RWPE2 (cell line): ENCODE results near the gene PBX3.
A peak's percentile ranks its signal among the peaks of the same experiment; 100 is the strongest.

Experiments used
- ATAC-seq: fragments of 200-7000 bp; cut with Tn5 transposase; 3 replicates; pipeline ENCODE4 v1.9.1; 2021; ENCODE audit warnings: low read depth
- DNase-seq: peaks from one replicate; pipeline ENCODE4 v3.0.0-alpha.2; 2020; ENCODE audit warnings: low spot score
- H3K27ac ChIP-seq: fragments of 450-650 bp; 2 replicates; pipeline ENCODE4 v1.5.1; 2017; ENCODE audit warnings: mild to moderate bottlenecking; ENCODE audit not compliant: poor library complexity, severe bottlenecking
- H3K27me3 ChIP-seq: fragments of 250-450 bp; sonication (Bioruptor Pico); 2 replicates; pipeline ENCODE4 v1.5.1; 2021; ENCODE audit warnings: mild to moderate bottlenecking, moderate library complexity; ENCODE audit not compliant: insufficient read depth, poor library complexity, severe bottlenecking
- H3K36me3 ChIP-seq: fragments of 250-450 bp; sonication (Bioruptor Pico); 2 replicates; pipeline ENCODE4 v1.5.1; 2020; ENCODE audit warnings: low read depth, mild to moderate bottlenecking, moderate library complexity
- H3K4me1 ChIP-seq: fragments of 250-450 bp; sonication (Bioruptor Pico); 2 replicates; pipeline ENCODE4 v1.5.1; 2021; ENCODE audit warnings: mild to moderate bottlenecking, moderate library complexity; ENCODE audit not compliant: insufficient read depth, poor library complexity, severe bottlenecking
- H3K4me3 ChIP-seq: fragments of 250-450 bp; sonication (Bioruptor Pico); 2 replicates; pipeline ENCODE4 v1.5.1; 2021; ENCODE audit warnings: mild to moderate bottlenecking, moderate library complexity; ENCODE audit not compliant: severe bottlenecking
- H3K9me3 ChIP-seq: fragments of 250-450 bp; sonication (Bioruptor Pico); 2 replicates; pipeline ENCODE4 v1.5.1; 2021; ENCODE audit warnings: mild to moderate bottlenecking, moderate library complexity; ENCODE audit not compliant: severe bottlenecking
- CTCF ChIP-seq: fragments of 450-650 bp; IDR thresholded peaks from one replicate; pipeline ENCODE4 v1.5.1; 2017; ENCODE audit warnings: mild to moderate bottlenecking, moderate library complexity; ENCODE audit not compliant: poor library complexity, severe bottlenecking

PBX3 gene

GRCh38 chr9:125932012-125932411, 184.8 kb downstream of the PBX3 start:
- H3K4me1 ChIP-seq = peaks cover 25% of the 10 kb centered on the region
- ATAC-seq (peak; percentile 96), DNase-seq (peak; percentile 88)
- no peaks in the 10 kb centered on the region for H3K9me3 ChIP-seq
- no peaks in the 10 kb centered on the region for H3K27me3 ChIP-seq
- no peak overlapping the region for H3K4me3 ChIP-seq
- TF ChIP-seq CTCF = no peak
- H3K27ac ChIP-seq = peak overlapping the region; percentile 68
- peaks cover 18% of the 10 kb centered on the region for H3K36me3 ChIP-seq

GRCh38 chr9:125932746-125933455, 185.7 kb downstream of the PBX3 start:
- DNase-seq = no peak
- H3K27ac ChIP-seq = peak overlapping the region; percentile 68
- TF ChIP-seq CTCF = no peak

GRCh38 chr9:125942125-125942524, 195.0 kb downstream of the PBX3 start:
- H3K27ac ChIP-seq = no peak overlapping the region
- TF ChIP-seq CTCF = no peak
- DNase-seq (no peak), ATAC-seq (no peak)
- peaks cover 16% of the 10 kb centered on the region for H3K36me3 ChIP-seq
- no peaks in the 10 kb centered on the region for H3K27me3 ChIP-seq
- peaks cover 2% of the 10 kb centered on the region for H3K9me3 ChIP-seq
- no peaks in the 10 kb centered on the region for H3K4me1 ChIP-seq
- no peak overlapping the region for H3K4me3 ChIP-seq

More at GRCh38 chr9:125932746-125933455, 185.7 kb downstream of the PBX3 start:
- Histone ChIP-seq H3K4me3 (no peak overlapping the region), H3K9me3 (no peaks in the 10 kb centered on the region), H3K27me3 (no peaks in the 10 kb centered on the region), H3K4me1 (peaks cover 25% of the 10 kb centered on the region), H3K36me3 (peaks cover 23% of the 10 kb centered on the region)
- no peak for ATAC-seq

- Histone ChIP-seq H3K27me3 (no peaks in the 10 kb centered on the region), H3K9me3 (peaks cover 2% of the 10 kb centered on the region), H3K36me3 (peaks cover 4% of the 10 kb centered on the region), H3K27ac (no peak overlapping the region), H3K4me1 (peaks cover 3% of the 10 kb centered on the region), H3K4me3 (no peak overlapping the region)
- no peak for DNase-seq
- no peak for ATAC-seq
- TF ChIP-seq CTCF = no peak
Observed at GRCh38 chr9:125943831-125944230, 196.7 kb downstream of the PBX3 start.

- H3K4me3 ChIP-seq = no peak overlapping the region
- peaks cover 2% of the 10 kb centered on the region for H3K9me3 ChIP-seq
- no peak for DNase-seq
Observed at GRCh38 chr9:125946397-125946796, 199.2 kb downstream of the PBX3 start.

More at GRCh38 chr9:125946397-125946796, 199.2 kb downstream of the PBX3 start:
- H3K36me3 ChIP-seq = no peaks in the 10 kb centered on the region; the same call in 1 of the 2 replicates
- peaks cover 8% of the 10 kb centered on the region for H3K4me1 ChIP-seq
- no peaks in the 10 kb centered on the region for H3K27me3 ChIP-seq
- no peak for TF ChIP-seq CTCF
- no peak overlapping the region for H3K27ac ChIP-seq
- ATAC-seq = no peak
